ENCODE results near the gene MYH7.

The MYH7 gene

DNA sequence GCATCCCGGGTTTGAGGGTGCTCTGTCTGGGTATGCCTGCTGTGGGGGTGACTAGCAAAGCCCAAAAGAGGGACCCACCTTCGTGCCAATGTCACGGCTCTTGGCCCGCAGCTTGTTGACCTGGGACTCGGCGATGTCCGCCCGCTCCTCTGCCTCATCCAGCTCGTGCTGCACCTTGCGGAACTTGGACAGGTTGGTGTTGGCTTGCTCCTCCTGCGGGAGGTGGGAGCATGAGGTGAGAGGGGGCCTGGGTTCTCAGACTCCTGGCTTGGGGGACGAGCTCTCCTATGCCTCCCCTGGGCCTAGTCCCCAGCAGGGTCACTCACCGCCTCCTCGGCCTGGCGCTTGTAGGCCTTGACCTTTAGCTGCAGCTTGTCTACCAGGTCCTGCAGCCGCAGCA is 21.8 kb downstream of the MYH7 start:
- Histone ChIP-seq H3K4me2 (ENCODE audit: low read length) (no peak overlapping the region), H3K79me2 (no peaks in the 10 kb centered on the region)

DNA sequence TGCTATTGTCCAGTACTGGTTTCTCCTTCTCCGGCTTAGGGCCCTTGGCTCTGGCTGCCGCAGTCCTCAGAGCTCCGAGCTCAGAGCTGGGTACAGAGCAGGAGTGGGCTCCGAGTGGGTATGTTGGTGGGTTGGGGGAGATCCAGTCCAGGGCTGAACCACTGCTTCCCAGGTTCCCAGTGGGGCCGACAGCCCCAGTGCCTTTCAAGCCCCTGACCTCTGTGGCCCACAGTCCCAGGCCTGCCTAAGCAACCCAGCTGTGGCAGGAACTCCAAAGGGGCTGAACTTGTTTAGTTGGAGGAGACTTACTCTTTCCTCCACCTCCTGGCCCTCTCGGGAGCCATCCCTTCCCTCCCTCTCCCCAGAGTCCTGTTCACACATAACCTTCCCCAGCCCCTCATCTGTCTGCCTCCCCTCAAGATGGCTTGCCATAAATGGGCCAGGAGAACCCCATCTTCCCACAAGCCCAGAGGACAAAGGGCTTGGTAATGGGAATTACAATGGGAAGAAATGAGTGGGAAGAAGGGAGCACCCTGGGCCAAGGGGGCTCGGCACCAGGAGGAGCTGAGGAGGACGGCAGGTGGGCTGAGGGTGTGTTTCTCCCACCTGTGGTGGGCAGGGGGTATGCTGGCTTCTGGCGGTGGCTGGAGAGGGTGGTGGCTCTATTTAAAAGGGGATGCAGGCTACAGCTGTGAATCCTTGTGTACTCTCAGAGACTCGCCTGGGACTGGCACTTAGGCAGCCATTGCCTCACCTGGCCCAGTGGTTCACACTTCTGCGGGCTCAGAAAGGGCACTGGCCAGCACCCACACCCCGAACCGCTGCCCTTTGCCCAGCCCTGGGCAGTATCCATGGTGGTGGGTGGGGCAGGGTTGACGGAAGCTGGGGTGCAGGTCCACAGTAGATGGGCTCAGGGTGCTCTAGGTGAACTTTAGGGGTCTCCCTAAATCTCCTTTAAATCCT is 23.6 kb downstream of the MYH7 start:
- no peak for TF ChIP-seq CTCF (IDR thresholded peaks at IDR 0.05)
- H3K4me3 ChIP-seq (ENCODE audit: low read depth, low read length), result no peak overlapping the region
- no peak overlapping the region for H3K4me2 ChIP-seq (ENCODE audit: low read length)

More for the DNA sequence above, 21.8 kb downstream of the MYH7 start:
- Histone ChIP-seq H3K4me3 (ENCODE audit: low read depth, low read length) (no peak overlapping the region), H3K4me1 (no peaks in the 10 kb centered on the region), H3K9me3 (ENCODE audit: control insufficient read depth, low read length) (no peaks in the 10 kb centered on the region), H3K9ac (no peak overlapping the region), H3K27me3 (ENCODE audit: control insufficient read depth, insufficient read depth, low read length) (no peaks in the 10 kb centered on the region), H3K36me3 (ENCODE audit: control insufficient read depth, insufficient read depth, low read length) (no peaks in the 10 kb centered on the region), H2AFZ (no peak overlapping the region), H3K27ac (no peak overlapping the region)
- TF ChIP-seq CTCF (IDR thresholded peaks at IDR 0.05), result no peak

DNA sequence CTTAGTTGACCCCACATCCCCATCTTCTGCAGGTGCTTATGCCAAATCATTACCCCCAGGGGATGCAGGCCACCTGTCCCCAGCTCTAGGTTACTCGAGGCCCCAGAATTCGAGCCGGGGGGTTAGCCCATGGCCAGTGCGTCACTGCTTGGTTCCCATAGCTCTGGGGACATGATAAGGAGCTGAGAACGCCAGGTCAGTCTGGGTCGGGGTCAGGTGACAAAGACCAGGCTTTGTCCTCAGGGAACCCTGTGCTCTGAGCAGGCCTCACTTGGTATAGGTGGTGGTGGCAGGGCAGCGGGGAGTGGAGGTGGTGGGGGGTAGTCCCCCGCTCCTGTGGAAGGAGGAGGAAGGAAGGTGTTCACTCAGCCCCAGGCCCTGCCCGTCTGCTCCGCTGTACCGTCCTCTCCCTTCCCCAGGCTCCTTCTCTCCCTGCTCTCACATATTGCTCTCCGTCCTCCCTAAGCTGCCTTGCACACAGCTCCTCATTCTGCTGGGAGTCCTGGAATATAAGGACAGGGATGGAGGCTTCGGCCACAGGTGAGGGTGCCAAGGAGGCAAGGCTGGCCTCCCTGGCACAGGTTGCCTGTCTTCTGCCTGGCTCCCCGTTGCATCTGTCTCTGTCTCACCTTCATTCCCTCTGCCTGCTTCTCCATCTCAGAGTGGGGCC is 25.4 kb downstream of the MYH7 start:
- H3K36me3 ChIP-seq (ENCODE audit: control insufficient read depth, insufficient read depth, low read length), result no peaks in the 10 kb centered on the region
- no peak overlapping the region for H3K4me2 ChIP-seq (ENCODE audit: low read length)
- no peak overlapping the region for H2AFZ ChIP-seq
- no peak overlapping the region for H3K9ac ChIP-seq
- H3K27ac ChIP-seq, result no peak overlapping the region
- TF ChIP-seq CTCF (IDR thresholded peaks at IDR 0.05), result no peak
- no peaks in the 10 kb centered on the region for H3K9me3 ChIP-seq (ENCODE audit: control insufficient read depth, low read length)
- H3K4me1 ChIP-seq, result no peaks in the 10 kb centered on the region
- H3K4me3 ChIP-seq (ENCODE audit: low read depth, low read length), result no peak overlapping the region
- no peaks in the 10 kb centered on the region for H3K79me2 ChIP-seq
- no peaks in the 10 kb centered on the region for H3K27me3 ChIP-seq (ENCODE audit: control insufficient read depth, insufficient read depth, low read length)

More for the DNA sequence above, 23.6 kb downstream of the MYH7 start:
- Histone ChIP-seq H3K79me2 (no peaks in the 10 kb centered on the region), H3K4me1 (no peaks in the 10 kb centered on the region), H3K36me3 (ENCODE audit: control insufficient read depth, insufficient read depth, low read length) (no peaks in the 10 kb centered on the region), H3K9ac (no peak overlapping the region), H3K27me3 (ENCODE audit: control insufficient read depth, insufficient read depth, low read length) (no peaks in the 10 kb centered on the region), H2AFZ (no peak overlapping the region), H3K27ac (no peak overlapping the region), H3K9me3 (ENCODE audit: control insufficient read depth, low read length) (no peaks in the 10 kb centered on the region)

- no peak for TF ChIP-seq CTCF (IDR thresholded peaks at IDR 0.05)
- no peaks in the 10 kb centered on the region for H3K79me2 ChIP-seq
- no peak overlapping the region for H3K4me3 ChIP-seq (ENCODE audit: low read depth, low read length)
- no peaks in the 10 kb centered on the region for H3K36me3 ChIP-seq (ENCODE audit: control insufficient read depth, insufficient read depth, low read length)
- no peaks in the 10 kb centered on the region for H3K9me3 ChIP-seq (ENCODE audit: control insufficient read depth, low read length)
- no peak overlapping the region for H3K27ac ChIP-seq
- no peak overlapping the region for H2AFZ ChIP-seq
- H3K27me3 ChIP-seq (ENCODE audit: control insufficient read depth, insufficient read depth, low read length), result no peaks in the 10 kb centered on the region
- H3K4me1 ChIP-seq, result no peaks in the 10 kb centered on the region
- no peak overlapping the region for H3K9ac ChIP-seq
- no peak overlapping the region for H3K4me2 ChIP-seq (ENCODE audit: low read length)
Measured at GRCh38 chr14:23409475-23409874, 26.0 kb downstream of the MYH7 start.
